Testis (tissue), 2 donors: ENCODE results near the gene HOXA6.

Experiments
- CTCF ChIP-seq, 3 experiments: fragments of 450-650 bp in 2 of 3; fragments of 200-600 bp in 1 of 3; sonication (generic) in 1 of 3; IDR thresholded peaks; one replicate each; pipeline ENCODE4 v1.5.1; 2016 to 2019; ENCODE audit warnings: antibody characterized with exemption in 3 of 3, mild to moderate bottlenecking in 2 of 3, moderate library complexity in 1 of 3
- POLR2A ChIP-seq: fragments of 450-650 bp; IDR thresholded peaks from one replicate; pipeline ENCODE4 v1.6.1; 2017; ENCODE audit warnings: antibody characterized with exemption, mild to moderate bottlenecking, moderate library complexity

- no peak for TF ChIP-seq CTCF (IDR thresholded peaks at IDR 0.05)
- no peak for TF ChIP-seq POLR2A
Observed at GRCh38 chr7:27128034-27128433, 19.5 kb downstream of the HOXA6 start.
